CD4-positive, alpha-beta T cell treated with Interleukin-10 for 1 hour (primary cell): Measurements from ENCODE around the gene ENTHD1.

ENCODE experiments used
- DNase-seq: peaks from one replicate; pipeline ENCODE4 v3.0.0-alpha.2; 2020

Gene ENTHD1

DNA sequence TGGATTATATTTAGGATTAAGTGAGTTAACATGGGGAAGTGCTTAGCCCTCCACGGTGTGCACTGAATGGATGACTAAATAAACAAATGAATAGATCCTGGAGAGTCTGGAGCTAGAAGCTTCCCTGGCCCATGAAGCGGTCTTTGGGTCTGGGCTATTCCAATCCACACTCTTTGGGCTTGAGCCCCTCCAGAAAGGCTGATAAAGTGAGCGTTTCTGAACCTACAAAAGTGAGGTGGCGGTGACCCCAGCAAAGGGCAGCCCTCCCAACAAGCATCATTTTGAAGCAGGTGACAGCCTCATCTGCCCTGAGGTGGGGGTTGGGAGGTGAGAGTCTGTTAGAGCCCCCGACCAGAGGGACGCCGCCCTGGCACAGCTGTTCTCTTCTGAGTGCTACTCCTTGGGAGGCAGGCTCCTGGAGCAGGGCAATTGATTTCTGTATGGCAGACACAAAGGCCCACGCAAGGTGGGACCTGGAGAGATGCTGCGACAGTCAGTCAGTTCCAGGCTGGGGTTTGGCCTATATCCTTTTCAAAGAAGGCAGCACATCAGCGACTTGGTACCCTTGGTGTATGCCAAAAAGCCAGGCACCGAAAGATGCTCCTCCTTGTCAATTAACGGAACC, 165.2 kb downstream of the ENTHD1 start:
- DNase-seq: no peak

DNA sequence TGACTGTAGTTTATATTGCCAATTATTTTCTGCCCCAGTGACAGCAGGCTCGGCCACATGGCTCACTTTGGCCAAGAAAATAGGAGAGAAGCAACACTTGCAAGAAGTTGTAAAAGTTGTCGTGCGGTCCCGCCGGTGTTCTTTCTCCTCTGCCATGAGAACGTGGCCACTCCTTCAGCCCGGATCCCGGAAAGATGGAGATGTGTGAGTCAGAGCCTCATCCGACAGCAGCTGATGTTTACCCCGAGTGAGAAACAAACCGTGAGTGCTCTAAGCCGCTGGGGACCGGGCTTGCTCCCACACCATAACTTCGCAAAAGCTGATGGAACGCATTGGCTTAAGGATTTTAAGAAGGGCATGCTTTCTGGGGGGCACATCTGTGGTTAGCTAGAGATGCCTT, 166.0 kb downstream of the ENTHD1 start:
- DNase-seq: no peak

DNA sequence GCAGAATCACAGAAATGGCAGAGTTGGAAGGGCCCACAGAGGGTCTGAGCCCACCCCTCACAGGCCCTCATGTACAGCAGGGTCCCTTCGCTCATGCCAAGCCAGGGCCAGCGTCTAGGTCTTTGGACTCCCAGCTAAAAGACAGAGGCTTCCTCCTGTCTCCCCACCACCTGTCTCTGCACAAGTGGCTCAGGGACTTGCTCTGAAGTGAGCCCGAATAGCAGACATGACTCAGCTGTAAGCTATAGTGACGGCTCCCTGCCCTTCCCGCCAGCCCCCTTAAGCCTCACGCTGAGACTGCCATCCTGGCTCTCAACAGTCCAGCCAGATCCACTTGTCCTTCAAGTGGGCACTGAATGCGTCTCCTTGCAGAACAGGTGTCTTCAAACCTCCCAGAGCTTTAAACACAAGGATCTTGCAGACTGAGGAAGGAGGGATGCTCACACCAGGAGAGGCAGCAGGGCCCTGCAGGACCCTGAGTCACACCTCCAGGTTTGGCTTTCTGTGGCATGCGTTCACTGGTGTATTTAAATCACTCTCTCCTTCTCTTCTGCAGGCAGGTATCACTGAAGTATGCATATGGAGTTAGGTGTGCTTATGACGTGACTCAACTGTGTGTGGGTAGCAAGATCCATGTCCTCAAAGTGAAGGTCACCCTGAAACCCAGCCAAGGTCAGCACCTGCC, 168.1 kb downstream of the ENTHD1 start:
- no peak for DNase-seq

DNA sequence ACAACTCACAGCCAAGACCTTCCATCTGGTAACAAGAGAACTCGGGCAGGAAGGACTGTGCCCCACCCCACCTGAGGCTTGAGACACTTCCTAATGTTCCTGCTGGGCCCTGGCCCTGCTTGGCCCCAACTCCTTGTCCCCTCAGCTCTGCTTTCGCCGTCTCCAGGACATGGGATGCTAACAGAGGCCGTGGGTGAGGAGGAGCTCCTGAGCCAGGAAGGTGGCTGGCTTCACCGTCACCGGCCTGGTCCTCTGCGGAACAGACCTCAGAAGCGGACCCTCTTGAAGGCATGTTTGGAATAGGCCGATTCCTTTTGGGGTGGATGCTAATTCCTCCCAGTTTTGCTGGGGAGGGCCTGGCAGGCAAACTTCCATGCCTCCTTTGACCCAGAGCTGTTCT, 168.7 kb downstream of the ENTHD1 start:
- no peak for DNase-seq

DNA sequence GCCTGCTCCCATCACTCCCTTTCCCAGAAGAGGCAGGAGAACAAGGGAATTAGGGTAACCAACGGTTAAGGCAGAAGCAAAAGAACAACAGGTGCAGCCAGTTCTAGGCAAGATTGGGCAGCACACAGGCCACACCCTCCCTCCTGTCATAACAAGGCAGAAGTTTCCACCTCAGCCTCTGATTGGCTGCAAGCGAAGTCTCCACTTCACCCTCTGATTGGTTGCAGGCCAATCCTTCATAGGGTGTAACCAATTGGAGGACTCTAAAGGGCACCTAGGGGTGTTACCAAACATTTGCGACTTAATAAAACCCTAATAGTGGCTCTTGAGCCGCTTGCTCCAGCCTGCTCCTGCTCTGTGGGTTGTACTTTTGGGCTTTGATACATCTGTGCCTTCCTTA, 169.2 kb downstream of the ENTHD1 start:
- DNase-seq: no peak

DNA sequence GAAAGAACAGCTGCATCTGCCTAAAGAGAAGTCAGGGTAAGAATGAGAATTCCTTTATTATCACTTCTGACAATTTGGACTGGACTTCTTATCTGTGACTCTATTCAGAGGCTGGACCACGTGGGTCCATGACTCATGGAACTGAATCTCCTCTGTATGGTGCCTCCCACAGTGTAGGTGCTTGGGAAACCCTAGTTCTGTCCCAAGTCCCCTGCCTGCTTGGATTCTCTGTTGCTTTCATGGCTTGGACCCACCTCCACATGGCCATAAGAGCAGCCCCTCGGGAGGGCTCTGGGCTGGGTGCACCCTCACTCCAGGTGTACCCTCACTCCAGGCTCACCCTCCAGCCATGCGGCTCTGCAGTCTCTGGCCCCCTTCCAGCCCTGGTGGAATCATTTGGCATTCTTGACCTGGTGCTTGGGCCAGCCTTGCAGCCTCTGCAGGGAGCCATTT, 169.6 kb downstream of the ENTHD1 start:
- DNase-seq: no peak

DNA sequence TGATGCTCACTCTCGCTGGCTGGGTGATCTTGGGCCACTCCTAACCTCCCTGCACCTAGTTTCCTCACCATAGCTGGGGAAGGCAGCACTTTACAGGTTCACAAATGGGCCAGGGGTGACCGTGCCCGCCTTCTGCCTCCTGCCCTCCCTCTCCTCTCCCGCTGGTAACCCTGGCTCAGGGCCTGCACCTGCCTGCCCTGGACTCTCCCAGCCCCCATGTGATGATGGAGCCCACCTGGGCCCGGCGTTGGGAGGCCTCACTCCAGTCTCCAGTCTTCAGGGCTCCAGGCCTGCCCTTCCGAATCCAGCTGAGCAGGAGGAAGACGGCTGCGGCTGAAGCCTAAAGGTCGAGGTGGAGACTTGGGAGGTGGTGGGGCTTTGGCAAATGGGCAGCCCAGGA, 170.1 kb downstream of the ENTHD1 start:
- DNase-seq: no peak

DNA sequence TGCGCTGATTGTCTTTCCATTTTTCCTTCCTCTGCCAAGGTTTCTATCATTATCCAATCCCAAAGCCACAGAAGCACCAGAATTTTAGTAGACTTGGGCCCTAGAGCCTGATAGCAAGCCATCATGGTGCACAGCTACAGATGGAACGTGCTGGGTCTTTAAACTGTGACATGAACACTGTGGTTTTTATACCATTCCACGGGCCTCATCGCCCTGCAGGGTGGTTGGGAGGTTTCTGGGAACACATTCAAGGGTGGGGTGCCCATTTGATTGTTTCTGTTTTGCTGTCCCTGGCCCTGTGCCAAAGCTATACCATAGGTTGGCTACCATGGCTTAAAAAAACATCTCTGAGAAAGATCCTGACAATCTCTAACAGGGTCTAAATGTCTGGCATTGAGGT, 171.1 kb downstream of the ENTHD1 start:
- no peak for DNase-seq

DNA sequence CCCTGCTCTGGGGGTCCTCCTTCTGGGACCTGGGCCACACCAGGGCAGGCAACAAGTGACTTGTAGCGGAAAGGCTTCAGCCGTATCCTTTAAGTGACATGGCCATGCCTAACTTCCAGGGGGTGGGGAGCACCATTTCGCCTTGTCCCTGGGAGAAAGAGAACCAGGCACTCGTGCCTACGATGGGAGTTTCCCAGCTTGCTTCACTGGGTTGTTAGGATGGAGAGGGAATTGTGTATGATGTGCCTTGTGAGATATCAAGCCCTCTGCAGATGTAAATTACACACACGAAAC, 171.6 kb downstream of the ENTHD1 start:
- no peak for DNase-seq

DNA sequence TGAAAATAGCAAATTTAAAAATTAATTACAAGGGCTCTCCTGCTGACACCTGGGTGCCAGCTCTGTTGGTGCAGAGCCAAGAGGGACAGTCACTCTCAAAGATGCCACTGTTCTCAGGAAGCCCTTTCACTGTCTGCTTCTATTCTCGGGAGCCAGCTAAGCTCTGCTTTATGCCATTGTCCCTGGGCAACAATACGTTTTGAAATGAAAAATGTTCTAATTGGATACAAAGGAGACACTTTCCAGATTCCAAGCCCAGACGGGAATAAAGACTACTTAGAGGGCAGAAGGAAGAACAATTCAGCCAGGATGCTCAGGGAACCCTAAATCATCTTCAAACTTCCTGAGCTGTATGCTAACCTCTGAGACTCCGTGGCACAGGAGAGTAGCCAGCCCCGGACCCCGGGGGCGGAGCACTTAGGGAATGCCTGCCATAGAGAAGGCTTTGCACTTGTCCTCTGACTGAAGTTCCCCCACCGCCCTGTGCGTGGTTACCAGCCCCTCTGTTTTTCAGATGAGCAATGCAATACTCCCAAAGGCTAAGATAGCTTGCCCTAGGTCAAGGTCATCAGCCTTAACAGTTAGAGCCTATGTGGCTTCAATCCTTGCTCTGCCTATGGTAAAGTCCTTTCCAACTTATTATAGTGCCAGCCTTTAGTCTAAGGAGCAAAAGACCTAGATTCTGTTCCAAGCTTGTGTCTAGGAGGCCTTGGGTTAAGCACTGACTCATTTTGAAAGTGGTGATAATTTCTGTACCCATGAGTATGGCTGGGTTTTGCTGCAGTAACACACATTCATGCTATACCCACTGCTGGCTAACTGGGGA, 172.1 kb downstream of the ENTHD1 start:
- no peak for DNase-seq

DNA sequence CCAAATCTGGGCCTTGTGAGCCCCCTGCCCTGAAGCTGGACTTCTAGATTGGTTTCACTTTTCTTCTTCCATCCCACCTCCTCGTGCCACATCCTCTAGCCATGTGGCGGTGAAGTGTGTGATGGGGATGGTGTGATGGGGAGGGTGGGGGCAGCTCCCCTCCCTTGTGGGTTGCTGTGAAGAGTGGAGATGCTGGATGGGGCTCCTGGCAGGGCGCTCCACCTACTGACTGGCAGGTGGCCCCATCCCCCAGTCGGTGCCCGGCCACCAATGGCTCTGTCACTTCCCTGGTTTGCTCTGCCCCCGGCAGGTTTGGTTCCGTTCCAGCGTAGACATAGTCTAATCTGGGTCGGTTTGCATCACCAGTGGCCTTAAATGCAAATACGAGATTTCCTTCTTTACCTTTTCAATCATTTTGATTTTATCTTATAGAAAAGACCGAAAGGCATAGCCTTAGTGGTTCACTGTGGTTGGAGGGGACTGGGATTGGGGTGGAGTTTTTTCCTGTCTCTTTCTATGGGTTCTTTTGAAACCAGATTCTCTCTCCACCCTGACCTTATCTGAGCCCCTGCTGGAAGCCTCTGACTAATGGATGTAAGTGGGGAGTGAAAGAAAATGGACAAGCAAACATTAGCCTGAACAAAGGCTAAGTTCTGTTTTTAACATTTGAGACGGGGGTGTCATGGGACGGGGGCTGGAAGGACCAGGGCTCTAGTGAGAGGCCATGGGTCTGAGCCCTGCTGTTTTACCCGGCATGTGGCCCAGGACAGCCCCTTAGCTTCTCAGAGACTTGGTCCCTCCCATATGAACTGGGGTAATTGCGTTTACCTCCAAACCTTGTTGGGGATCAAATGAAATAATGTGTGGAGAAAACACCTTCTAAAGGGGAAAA, 173.8 kb downstream of the ENTHD1 start:
- no peak for DNase-seq

DNA sequence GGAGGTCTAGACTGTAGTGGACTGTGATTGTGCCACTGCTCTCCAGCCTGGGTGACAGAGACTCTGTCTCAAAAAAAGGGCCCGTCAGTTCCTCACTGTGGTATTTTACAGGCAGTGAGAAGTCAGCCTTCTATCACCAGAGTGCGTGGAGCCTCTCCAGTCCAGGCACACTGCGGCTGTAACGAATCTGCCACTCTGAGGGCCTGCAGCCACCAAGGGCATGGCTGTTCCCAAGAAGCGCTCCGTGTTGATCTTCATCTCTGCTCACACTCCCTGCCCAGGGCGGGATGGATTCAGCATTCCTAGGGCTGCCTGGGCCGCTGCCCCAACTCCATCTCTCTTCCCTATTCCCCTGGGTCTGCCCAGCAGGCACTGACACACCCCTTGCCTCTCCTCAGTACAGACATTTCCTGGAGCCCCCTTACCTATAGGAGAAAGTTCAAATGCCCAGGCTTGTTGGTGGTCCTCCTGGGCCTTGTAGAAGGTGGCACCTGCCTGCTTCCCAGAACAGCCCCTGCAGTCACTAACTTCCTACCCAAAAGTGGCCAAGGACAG, 174.6 kb downstream of the ENTHD1 start:
- DNase-seq: no peak

DNA sequence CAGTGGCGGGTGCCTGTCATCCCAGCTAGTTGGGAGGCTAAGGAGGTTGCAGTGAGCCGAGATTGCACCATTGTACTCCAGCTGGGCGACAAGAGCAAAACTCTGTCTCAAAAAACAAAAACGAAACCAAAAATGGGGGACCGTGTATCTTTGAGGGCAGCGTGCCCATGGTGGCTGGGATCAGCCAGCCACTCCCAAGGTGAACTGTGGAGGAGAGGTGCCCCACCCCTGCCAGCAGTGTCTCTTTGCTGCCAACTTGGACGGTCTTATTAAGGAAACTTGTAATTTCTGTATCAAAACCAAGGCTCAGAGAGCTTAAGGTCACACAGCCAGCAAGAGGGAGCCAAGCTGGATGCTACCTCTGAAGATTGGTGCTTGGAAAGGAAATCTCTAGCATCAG, 175.4 kb downstream of the ENTHD1 start:
- no peak for DNase-seq

DNA sequence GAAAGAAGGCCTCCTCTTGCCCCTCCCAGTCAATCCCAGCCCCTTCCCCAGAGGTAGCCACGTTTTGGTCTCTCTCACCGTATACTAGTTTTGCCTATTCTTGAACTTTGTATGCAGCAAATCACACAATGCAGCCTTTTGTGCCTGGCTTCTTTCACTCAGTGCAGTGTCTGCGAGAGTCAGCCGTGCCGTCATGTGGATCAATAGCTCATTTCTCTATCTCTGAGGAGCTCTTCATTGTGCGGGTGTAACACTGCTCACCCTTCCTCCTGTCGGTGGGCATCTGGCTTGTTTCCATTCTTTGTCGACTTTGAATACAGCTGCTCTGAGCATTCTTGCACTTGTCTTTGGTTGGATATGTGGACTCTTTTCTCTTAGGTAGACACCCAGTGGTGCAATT, 176.5 kb downstream of the ENTHD1 start:
- DNase-seq: no peak

DNA sequence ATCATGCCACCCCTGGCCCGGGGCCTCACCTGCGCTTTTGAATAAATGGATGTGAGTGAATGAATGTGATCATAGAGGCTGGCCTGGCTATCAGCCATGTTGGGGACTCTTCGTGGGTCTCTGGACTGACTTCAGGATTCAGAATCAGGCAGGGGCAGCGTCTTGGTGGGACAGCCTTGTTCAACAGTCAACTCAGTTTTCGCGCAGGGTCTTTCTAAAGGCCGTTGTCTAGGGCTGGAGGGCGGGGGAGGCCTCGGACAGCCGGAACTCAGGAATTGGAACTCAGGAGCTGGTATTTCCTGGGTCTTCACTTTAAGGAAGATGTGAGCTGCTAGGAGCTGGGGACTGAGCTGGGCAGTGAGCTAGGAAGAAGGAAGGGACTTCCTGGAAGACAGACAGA, 177.0 kb downstream of the ENTHD1 start:
- no peak for DNase-seq

DNA sequence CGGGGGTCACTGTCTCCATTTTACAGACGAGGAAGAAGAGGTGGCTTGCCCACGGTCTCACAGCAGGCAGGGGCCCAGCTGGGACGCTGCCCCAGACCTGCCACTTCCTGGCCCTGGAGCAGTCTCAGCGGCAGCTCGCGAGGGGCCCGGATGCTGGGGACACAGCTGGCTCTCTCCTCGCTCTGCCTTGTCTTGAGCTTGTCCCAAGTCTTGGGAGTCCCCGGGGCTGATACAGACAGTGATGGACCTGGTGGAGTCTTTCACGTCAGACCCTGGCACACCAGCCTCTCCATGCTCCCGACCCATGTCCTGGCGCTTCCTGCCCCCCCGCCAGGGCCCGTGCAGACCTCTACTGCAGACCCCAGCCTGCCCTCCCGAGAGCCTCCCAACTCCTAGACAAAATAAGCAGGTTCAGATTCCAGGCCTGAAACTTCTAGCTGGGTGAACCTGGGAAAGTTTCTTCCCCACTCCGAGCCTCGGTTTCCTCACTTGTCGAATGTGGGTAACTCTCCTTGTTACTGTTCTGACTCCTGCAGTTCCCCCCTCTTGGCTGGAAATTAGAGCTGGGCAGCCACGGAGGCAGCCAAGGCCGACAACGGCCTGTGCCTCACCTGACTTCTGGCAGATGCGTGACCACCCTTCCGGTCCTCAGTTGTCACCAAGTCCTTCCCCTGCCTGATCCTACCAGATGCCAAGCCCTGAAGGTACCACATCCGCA, 177.6 kb downstream of the ENTHD1 start:
- DNase-seq: no peak

DNA sequence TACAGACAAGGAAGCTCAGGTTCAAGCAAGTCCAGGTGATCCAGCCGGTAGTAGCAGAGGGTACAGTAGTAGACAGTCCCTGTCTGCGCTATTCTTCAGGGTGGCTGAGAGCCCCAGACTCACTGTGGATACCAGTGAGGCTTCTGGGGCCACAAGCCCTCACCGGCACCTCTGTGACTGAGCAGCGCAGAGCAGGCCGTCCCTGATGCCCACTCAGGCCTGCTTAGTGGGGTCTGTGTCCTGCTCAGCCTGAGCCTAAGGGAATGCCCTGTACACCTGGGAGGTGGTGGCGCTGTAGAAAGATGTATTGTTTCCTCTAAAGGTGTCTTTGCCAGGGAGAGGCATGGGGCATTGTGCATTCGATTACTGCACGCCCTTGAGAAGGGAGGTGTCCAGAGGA, 179.2 kb downstream of the ENTHD1 start:
- no peak for DNase-seq

DNA sequence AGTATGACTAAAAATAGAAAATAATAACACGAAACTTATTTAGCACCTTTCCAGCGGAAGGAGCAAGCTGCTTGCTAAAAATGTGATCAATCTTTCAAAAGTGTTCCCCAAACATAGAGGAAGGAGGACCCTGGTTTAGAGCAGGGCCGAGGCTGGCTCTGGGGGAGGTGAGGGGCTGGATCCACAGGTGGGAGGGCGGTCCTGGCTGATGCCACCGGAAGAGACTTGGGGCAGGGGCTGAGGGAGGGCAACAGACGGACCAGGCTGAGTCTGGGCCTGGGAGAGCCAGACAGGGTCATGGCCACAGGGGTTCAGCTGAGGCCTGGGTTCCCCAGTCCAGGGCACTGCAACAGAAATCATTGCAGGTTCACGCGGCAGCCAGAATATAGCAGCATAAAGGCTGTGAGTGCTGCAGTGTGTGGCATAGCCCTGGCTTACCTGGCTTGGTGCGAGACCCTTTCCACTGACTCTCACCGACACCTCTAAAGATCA, 179.7 kb downstream of the ENTHD1 start:
- no peak for DNase-seq

DNA sequence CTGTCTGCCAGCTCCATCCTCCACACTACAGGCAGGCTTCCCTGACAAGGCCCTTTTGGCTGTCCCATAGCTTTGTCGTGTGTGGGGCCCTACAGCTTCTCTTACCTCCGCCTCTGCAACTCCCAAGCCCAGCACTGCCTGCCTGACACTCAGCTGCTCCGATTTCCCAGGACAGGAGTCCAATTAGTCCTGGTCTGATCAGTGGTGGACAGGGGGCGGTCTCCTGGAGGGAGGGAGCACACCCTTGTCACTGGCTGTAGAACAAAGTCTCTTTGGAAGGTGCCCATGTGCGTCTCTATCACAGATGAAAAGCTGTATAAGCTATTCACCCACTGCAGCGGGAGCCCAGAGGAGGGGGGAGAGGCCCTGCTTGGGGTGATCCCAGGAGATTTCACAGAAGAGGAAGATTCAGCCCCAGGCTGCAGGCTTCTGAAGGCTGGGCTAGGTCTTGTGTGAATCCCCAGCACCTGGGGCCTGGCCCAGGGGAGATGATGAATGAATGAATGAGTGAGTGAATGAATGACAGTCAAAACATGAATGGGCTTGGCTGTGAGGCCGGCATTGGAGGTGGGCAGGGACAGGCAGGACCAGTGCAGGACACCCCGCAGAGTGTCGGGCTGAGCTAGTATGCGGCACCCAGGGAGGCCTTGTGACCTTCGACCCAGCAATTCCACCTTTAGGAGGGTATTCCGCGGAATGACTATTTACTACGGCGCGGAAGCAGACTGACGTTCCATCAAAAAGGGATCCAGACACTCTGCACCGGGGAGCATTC, 180.6 kb downstream of the ENTHD1 start:
- no peak for DNase-seq

DNA sequence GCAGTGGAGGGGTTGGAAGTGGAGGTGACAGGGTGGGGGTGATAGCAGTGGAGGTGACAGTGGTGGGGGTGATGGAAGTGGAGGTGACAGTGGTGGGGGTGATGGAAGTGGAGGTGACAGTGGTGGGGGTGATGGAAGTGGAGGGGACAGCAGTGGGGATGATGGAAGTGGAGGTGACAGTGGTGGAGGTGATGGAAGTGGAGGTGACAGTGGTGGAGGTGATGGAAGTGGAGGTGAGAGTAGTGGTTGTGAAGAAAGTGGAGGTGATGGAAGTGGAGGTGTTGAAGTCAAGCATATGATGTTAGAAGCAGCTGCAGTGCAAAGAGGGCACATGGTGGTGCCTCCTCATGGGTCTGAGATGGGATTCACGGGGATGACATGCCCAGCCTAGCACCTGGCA, 181.5 kb downstream of the ENTHD1 start:
- no peak for DNase-seq
